Trophoblast cell (in vitro differentiated cells and primary cell): ENCODE data around the gene TESK1.

Source experiments
- DNase-seq, 2 donors: peaks; one replicate each; pipeline ENCODE4 v3.0.0-alpha.2; 2016
- H2AFZ ChIP-seq: 2 replicates; pipeline ENCODE4 v1.6.1; 2013; ENCODE audit warnings: low read length, moderate library complexity, mild to moderate bottlenecking; ENCODE audit not compliant: insufficient read depth, poor library complexity
- H2AK5ac ChIP-seq: 2 replicates; pipeline ENCODE4 v1.6.1; 2013; ENCODE audit warnings: mild to moderate bottlenecking, low read length
- H2BK120ac ChIP-seq: 2 replicates; pipeline ENCODE4 v1.6.1; 2013; ENCODE audit warnings: low read length, mild to moderate bottlenecking, moderate library complexity; ENCODE audit not compliant: insufficient read depth, poor library complexity
- H2BK12ac ChIP-seq: 2 replicates; pipeline ENCODE4 v1.6.1; 2013; ENCODE audit warnings: mild to moderate bottlenecking, low read length, moderate library complexity
- H2BK5ac ChIP-seq: 2 replicates; pipeline ENCODE4 v1.6.1; 2013; ENCODE audit warnings: low read length, low read depth, moderate library complexity, mild to moderate bottlenecking; ENCODE audit not compliant: poor library complexity
- H3K14ac ChIP-seq: 2 replicates; pipeline ENCODE4 v1.6.1; 2013; ENCODE audit warnings: mild to moderate bottlenecking, low read length
- H3K18ac ChIP-seq: 2 replicates; pipeline ENCODE4 v1.6.1; 2013; ENCODE audit warnings: mild to moderate bottlenecking, low read length
- H3K23ac ChIP-seq: 2 replicates; pipeline ENCODE4 v1.6.1; 2013; ENCODE audit warnings: low read length
- H3K27ac ChIP-seq: 2 replicates; pipeline ENCODE4 v1.5.1; 2013; ENCODE audit warnings: low read depth, mild to moderate bottlenecking, inconsistent platforms, low read length, moderate library complexity
- H3K27me3 ChIP-seq: 2 replicates; pipeline ENCODE4 v1.6.1; 2013; ENCODE audit warnings: inconsistent platforms, mild to moderate bottlenecking, low read length, moderate library complexity; ENCODE audit not compliant: insufficient read depth
- H3K36me3 ChIP-seq, 2 experiments: 1 replicate in 1 of 2; 2 replicates in 1 of 2; pipeline ENCODE4 v1.6.1; 2013; ENCODE audit warnings: low read length in 2 of 2, mild to moderate bottlenecking in 2 of 2, moderate library complexity in 1 of 2; ENCODE audit not compliant: insufficient read depth in 2 of 2, control insufficient read depth in 1 of 2
- H3K4ac ChIP-seq: 2 replicates; pipeline ENCODE4 v1.6.1; 2013; ENCODE audit warnings: low read depth, mild to moderate bottlenecking, low read length, moderate library complexity
- H3K4me1 ChIP-seq, 2 experiments: 1 replicate in 1 of 2; 2 replicates in 1 of 2; pipeline ENCODE4 v1.6.1; 2013; ENCODE audit warnings: low read length in 2 of 2, mild to moderate bottlenecking in 2 of 2, moderate library complexity in 1 of 2; ENCODE audit not compliant: insufficient read depth in 2 of 2, control insufficient read depth in 1 of 2
- H3K4me2 ChIP-seq: 2 replicates; pipeline ENCODE4 v1.6.1; 2013; ENCODE audit warnings: inconsistent platforms, mild to moderate bottlenecking, low read length, moderate library complexity
- H3K4me3 ChIP-seq: 2 replicates; pipeline ENCODE4 v1.5.1; 2013; ENCODE audit warnings: mild to moderate bottlenecking, low read depth, low read length, inconsistent platforms
- H3K79me1 ChIP-seq: one replicate; pipeline ENCODE4 v1.6.1; 2013; ENCODE audit warnings: low read length
- H3K79me2 ChIP-seq: 2 replicates; pipeline ENCODE4 v1.6.1; 2013; ENCODE audit warnings: low read length, mild to moderate bottlenecking; ENCODE audit not compliant: control insufficient read depth, insufficient read depth, poor library complexity
- H3K9ac ChIP-seq: 2 replicates; pipeline ENCODE4 v1.6.1; 2013; ENCODE audit warnings: mild to moderate bottlenecking, low read length
- H3K9me3 ChIP-seq: 2 replicates; pipeline ENCODE4 v1.6.1; 2013; ENCODE audit warnings: low read depth, mild to moderate bottlenecking, control low read depth, inconsistent platforms, low read length; ENCODE audit not compliant: insufficient read depth
- H4K12ac ChIP-seq: 2 replicates; pipeline ENCODE4 v1.6.1; 2013; ENCODE audit warnings: low read depth, mild to moderate bottlenecking, low read length, moderate library complexity
- H4K8ac ChIP-seq: 2 replicates; pipeline ENCODE4 v1.6.1; 2013; ENCODE audit warnings: low read depth, mild to moderate bottlenecking, low read length, moderate library complexity
- H4K91ac ChIP-seq: one replicate; pipeline ENCODE4 v1.6.1; 2013; ENCODE audit warnings: low read depth, mild to moderate bottlenecking, low read length, moderate library complexity
- WGBS: extraction: QIAGEN DNeasy Blood & Tissue Kit; methylation state at CpG from one replicate; pipeline ENCODE4 v1.1.7; 2013; ENCODE audit warnings: missing lambda C conversion rate; ENCODE audit not compliant: insufficient read length, insufficient coverage; ENCODE audit errors: extremely low coverage; 5-methylcytosine and 5-hydroxymethylcytosine counted together

The TESK1 gene

DNA sequence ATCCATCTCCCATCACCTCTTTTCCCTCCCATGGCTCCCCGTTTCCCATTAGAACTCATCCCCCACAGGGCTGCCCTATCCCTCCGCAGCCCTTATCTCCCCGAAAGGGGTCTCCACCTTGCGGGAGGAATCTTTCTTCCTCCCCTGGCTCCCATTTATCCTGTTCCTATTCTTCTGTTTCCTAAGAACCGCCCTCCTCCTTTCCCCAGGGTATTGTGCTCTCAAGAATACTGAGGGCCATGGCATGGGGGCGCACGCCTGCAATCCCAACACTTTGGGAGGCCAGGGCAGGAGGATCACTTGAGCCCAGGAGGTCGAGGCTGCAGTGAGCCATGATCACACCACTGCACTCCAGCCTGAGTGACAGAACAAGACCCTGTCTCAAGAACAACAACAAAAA is 12.5 kb downstream of the TESK1 start:
- WGBS = no CpG with 5 or more reads among the region's 8 CpGs
- DNase-seq = no peak
- no peak overlapping the region for H4K8ac ChIP-seq

GRCh38 chr9:35618325-35618727 is 13.3 kb downstream of the TESK1 start, which contains the start of gene CD72:
Gene CD72 (minus strand): TSS chr9:35618413. CDS start chr9:35618303, 110 bp downstream.
- peaks cover 0 to 7% of the 10 kb centered on the region in 2 experiments for H3K4me1 ChIP-seq
- H3K9me3 ChIP-seq = peaks cover 5% of the 10 kb centered on the region
- no peaks in the 10 kb centered on the region for H3K79me2 ChIP-seq
- no peak within 1 kb of the TSS for H3K4ac ChIP-seq
- DNase-seq = no peak
- no peak within 1 kb of the TSS for H4K12ac ChIP-seq
- peaks cover 11% of the 10 kb centered on the region for H3K27me3 ChIP-seq
- peak within 1 kb of the TSS; percentile 26 for H2AFZ ChIP-seq
- H2BK12ac ChIP-seq = no peak within 1 kb of the TSS
- no peak within 1 kb of the TSS for H2BK120ac ChIP-seq
- no peaks in the 10 kb centered on the region for H3K36me3 ChIP-seq
- peak within 1 kb of the TSS; percentile 50 for H3K4me3 ChIP-seq
- no peak within 1 kb of the TSS for H3K23ac ChIP-seq
- H2AK5ac ChIP-seq = no peak within 1 kb of the TSS
- no CpG with 5 or more reads among the region's 7 CpGs for WGBS
- H4K8ac ChIP-seq = no peak within 1 kb of the TSS
- no peak within 1 kb of the TSS for H2BK5ac ChIP-seq
- no peak within 1 kb of the TSS for H3K9ac ChIP-seq
- H3K18ac ChIP-seq = no peak within 1 kb of the TSS
- peak within 1 kb of the TSS; percentile 66 for H3K4me2 ChIP-seq
- no peak within 1 kb of the TSS for H3K27ac ChIP-seq
- H4K91ac ChIP-seq = no peak within 1 kb of the TSS
- H3K14ac ChIP-seq = no peak within 1 kb of the TSS
- no peaks in the 10 kb centered on the region for H3K79me1 ChIP-seq

More for the DNA sequence above, 12.5 kb downstream of the TESK1 start:
- no peak overlapping the region for H3K4me3 ChIP-seq
- no peak overlapping the region for H3K14ac ChIP-seq
- H3K4me1 ChIP-seq = peaks cover 0 to 7% of the 10 kb centered on the region in 2 experiments
- H3K36me3 ChIP-seq = no peaks in the 10 kb centered on the region
- peak overlapping the region; percentile 66 for H3K4me2 ChIP-seq
- no peak overlapping the region for H2AK5ac ChIP-seq
- no peak overlapping the region for H2BK5ac ChIP-seq
- no peak overlapping the region for H3K23ac ChIP-seq
- H3K18ac ChIP-seq = no peak overlapping the region
- H3K79me1 ChIP-seq = no peaks in the 10 kb centered on the region
- H3K9me3 ChIP-seq = peaks cover 5% of the 10 kb centered on the region
- H3K4ac ChIP-seq = no peak overlapping the region
- no peak overlapping the region for H3K9ac ChIP-seq
- H3K27me3 ChIP-seq = peaks cover 11% of the 10 kb centered on the region
- H3K79me2 ChIP-seq = no peaks in the 10 kb centered on the region
- no peak overlapping the region for H4K12ac ChIP-seq
- H3K27ac ChIP-seq = no peak overlapping the region
- H2BK120ac ChIP-seq = no peak overlapping the region
- no peak overlapping the region for H4K91ac ChIP-seq
- no peak overlapping the region for H2BK12ac ChIP-seq
- no peak overlapping the region for H2AFZ ChIP-seq

- H3K14ac ChIP-seq = no peak overlapping the region
- H3K4me3 ChIP-seq = no peak overlapping the region
- H4K8ac ChIP-seq = no peak overlapping the region
- H2BK12ac ChIP-seq = no peak overlapping the region
- H3K9me3 ChIP-seq = peaks cover 5% of the 10 kb centered on the region
- WGBS = no CpG with 5 or more reads among the region's 17 CpGs
- no peak overlapping the region for H2BK120ac ChIP-seq
- no peak overlapping the region for H3K18ac ChIP-seq
- no peak overlapping the region for H2AFZ ChIP-seq
- no peak overlapping the region for H4K12ac ChIP-seq
- H3K4me2 ChIP-seq = no peak overlapping the region
- peak; percentile 7 to 15 for DNase-seq
- H3K79me1 ChIP-seq = no peaks in the 10 kb centered on the region
- no peak overlapping the region for H3K27ac ChIP-seq
- peaks cover 11% of the 10 kb centered on the region for H3K27me3 ChIP-seq
- H3K4me1 ChIP-seq = peaks cover 0 to 7% of the 10 kb centered on the region in 2 experiments
- H3K79me2 ChIP-seq = no peaks in the 10 kb centered on the region
- H3K4ac ChIP-seq = no peak overlapping the region
- H3K36me3 ChIP-seq = no peaks in the 10 kb centered on the region
- no peak overlapping the region for H2AK5ac ChIP-seq
- no peak overlapping the region for H4K91ac ChIP-seq
- H3K9ac ChIP-seq = no peak overlapping the region
- H2BK5ac ChIP-seq = no peak overlapping the region
- H3K23ac ChIP-seq = peak overlapping the region; percentile 37
Observed at GRCh38 chr9:35618854-35619799, 14.1 kb downstream of the TESK1 start.

DNA sequence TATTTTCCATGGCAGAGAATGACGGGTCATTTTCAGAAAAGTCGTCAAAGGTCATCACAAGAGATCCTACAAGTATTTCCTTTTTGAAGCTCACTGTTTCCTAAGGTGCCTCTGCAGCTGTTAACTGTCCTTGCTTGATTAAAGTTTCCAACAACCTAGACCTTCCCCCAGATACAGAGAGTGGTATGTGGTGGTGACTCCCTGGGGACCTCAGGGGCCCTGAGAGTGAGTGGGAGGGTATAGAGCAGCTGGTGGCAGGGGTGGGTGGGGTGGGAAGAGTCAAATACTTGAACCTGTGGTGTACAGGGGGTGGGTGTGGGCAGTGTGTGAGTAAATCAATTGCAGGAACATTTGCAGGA is 14.7 kb downstream of the TESK1 start:
- Histone ChIP-seq H3K23ac (no peak overlapping the region), H3K18ac (no peak overlapping the region), H3K79me2 (no peaks in the 10 kb centered on the region), H3K27me3 (peaks cover 11% of the 10 kb centered on the region), H3K9ac (no peak overlapping the region), H3K14ac (no peak overlapping the region), H2AK5ac (no peak overlapping the region), H3K4me2 (no peak overlapping the region), H3K79me1 (no peaks in the 10 kb centered on the region), H2BK5ac (no peak overlapping the region), H3K27ac (no peak overlapping the region), H3K4me3 (no peak overlapping the region), H4K8ac (no peak overlapping the region), H3K9me3 (peaks cover 5% of the 10 kb centered on the region), H2AFZ (no peak overlapping the region), H4K12ac (no peak overlapping the region), H3K36me3 (no peaks in the 10 kb centered on the region), H3K4ac (no peak overlapping the region), H3K4me1 (peaks cover 0 to 7% of the 10 kb centered on the region in 2 experiments), H4K91ac (no peak overlapping the region), H2BK12ac (no peak overlapping the region), H2BK120ac (no peak overlapping the region)
- WGBS = no CpG with 5 or more reads among the region's 2 CpGs
- no peak for DNase-seq
